Skeletal muscle satellite cell (primary cell): ENCODE data around the gene PCLO. TPM values are rescaled to one million over a fixed set of nuclear protein-coding genes. Genes with fewer than 3 reads are reported as not detected.
"Not testable (repeated sequence)": the region's sequence is repeated elsewhere in the genome, so short reads cannot be mapped to it uniquely, and the experiment has no call there.

ENCODE experiments used
- H3K27me3 ChIP-seq: 2 replicates; pipeline ENCODE4 v1.7.0; 2013; ENCODE audit warnings: low read length; ENCODE audit not compliant: control insufficient read depth, insufficient read depth
- H3K36me3 ChIP-seq: 2 replicates; pipeline ENCODE4 v1.7.0; 2013; ENCODE audit warnings: mild to moderate bottlenecking, control low read depth, low read length; ENCODE audit not compliant: insufficient read depth
- H3K4me1 ChIP-seq: 2 replicates; pipeline ENCODE4 v1.7.0; 2013; ENCODE audit warnings: low read length; ENCODE audit not compliant: control insufficient read depth, insufficient read depth
- H3K4me2 ChIP-seq: 2 replicates; pipeline ENCODE4 v1.7.0; 2013; ENCODE audit warnings: mild to moderate bottlenecking, low read length
- H3K4me3 ChIP-seq: 2 replicates; pipeline ENCODE4 v1.7.0; 2013; ENCODE audit warnings: low read length
- H3K9ac ChIP-seq: 2 replicates; pipeline ENCODE4 v1.7.0; 2013; ENCODE audit warnings: mild to moderate bottlenecking, low read depth, low read length, moderate library complexity
- H3K9me3 ChIP-seq: replicated peaks from 2 replicates; pipeline ENCODE4 v1.7.0; 2013; ENCODE audit warnings: mild to moderate bottlenecking, control low read depth, low read length
- small RNA-seq: library from RNA; depleted of rRNA; stranded (forward); fragments of <200 nt; gene quantifications from one replicate; pipeline ENCODE3, GENCODE V24; 2012

The PCLO gene

GRCh38 chr7:82714883-82715282 lies 447.8 kb downstream of the PCLO start:
- Histone ChIP-seq H3K9me3 (no peaks in the 10 kb centered on the region), H3K4me3 (no peak overlapping the region), H3K9ac (no peak overlapping the region), H3K4me2 (no peak overlapping the region), H3K27me3 (no peaks in the 10 kb centered on the region), H3K4me1 (no peaks in the 10 kb centered on the region), H3K36me3 (no peaks in the 10 kb centered on the region)

DNA sequence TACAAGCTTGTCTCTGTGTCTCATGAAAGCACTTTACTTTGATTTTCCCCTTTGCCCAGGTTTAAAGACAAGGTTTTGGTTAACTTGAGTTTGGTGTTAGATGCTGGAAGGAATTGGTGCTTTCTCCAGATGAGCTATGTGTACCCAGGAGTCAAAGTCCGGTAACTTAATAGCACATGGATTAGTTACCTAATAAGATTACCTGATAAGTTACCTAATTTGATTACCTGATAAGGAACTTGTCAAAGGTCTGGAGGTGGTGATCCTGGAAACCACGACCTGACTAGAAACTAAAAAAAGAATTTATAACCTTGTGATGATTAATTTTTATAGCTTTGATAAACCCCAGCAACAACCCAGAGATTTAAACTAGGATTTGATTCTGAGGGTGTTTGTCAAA lies 449.2 kb downstream of the PCLO start:
- Histone ChIP-seq H3K4me3 (no peak overlapping the region), H3K36me3 (no peaks in the 10 kb centered on the region), H3K4me1 (no peaks in the 10 kb centered on the region), H3K4me2 (no peak overlapping the region), H3K9ac (no peak overlapping the region), H3K9me3 (no peaks in the 10 kb centered on the region), H3K27me3 (peaks cover 4% of the 10 kb centered on the region)

DNA sequence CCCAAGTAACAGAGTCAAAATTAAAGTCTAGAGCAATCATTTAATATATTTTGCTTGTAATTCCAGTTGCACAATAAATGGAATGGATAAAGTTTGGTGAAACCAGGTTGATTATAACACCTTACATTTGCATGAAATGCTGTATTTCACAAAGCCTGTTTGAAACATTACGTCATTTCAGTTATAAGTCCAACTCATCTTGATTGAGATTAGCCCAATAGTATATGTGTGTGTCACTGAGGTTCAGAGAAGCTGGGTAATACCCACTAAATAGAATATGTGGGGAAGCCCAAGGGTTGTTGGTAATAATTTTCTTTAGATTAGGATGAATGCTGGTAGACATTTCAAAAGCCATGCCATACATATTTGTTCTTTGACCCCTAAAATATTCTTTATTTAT lies 456.3 kb downstream of the PCLO start:
- H3K4me2 ChIP-seq, H3K4me1 ChIP-seq, H3K9me3 ChIP-seq, H3K36me3 ChIP-seq, H3K9ac ChIP-seq, H3K4me3 ChIP-seq: not testable (repeated sequence)
- H3K27me3 ChIP-seq: peaks cover 12% of the 10 kb centered on the region

DNA sequence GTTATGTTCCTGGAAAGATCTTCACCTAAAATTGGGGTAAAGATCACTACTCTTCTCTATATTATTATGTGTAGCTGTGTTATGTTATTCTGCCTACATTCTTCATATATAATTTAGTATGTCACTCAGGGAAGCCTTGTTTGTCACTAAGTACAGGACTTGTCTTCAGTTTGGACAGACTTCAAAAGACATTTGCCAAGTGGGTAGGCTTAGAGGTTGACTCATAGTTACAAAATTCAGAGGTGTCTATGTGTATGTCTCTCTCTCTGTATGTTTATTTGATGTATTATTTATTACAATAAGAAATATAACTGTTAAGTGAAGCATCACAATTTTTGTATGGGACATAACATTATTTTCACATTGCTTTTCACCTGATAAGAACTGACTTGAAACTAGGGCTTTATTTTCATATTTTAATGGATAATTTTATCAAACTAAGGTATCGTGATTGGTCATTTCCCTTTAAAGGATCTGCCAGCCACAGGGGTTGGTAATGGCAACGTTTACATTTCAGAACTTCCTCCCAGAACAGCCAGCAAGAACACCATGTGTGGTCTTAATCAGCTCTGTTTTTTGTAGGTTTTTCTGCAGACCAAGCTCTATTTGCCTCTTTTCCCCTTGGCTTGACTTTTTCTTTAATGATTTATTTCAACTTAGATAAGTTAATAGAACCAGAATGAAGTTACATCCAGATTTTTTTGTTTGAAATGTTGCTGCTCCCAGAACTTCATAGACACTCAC lies 457.0 kb downstream of the PCLO start:
- no peak overlapping the region for H3K4me3 ChIP-seq
- no peak overlapping the region for H3K9ac ChIP-seq
- H3K4me2 ChIP-seq: no peak overlapping the region
- H3K4me1 ChIP-seq: no peaks in the 10 kb centered on the region
- no peaks in the 10 kb centered on the region for H3K36me3 ChIP-seq
- no peaks in the 10 kb centered on the region for H3K9me3 ChIP-seq
- H3K27me3 ChIP-seq: peaks cover 12% of the 10 kb centered on the region

- Histone ChIP-seq H3K36me3 (no peaks in the 10 kb centered on the region), H3K9ac (no peak overlapping the region), H3K27me3 (peaks cover 12% of the 10 kb centered on the region), H3K4me3 (no peak overlapping the region), H3K4me2 (no peak overlapping the region), H3K4me1 (no peaks in the 10 kb centered on the region), H3K9me3 (no peaks in the 10 kb centered on the region)
These were observed 458.6 kb downstream of the PCLO start for GRCh38 chr7:82704121-82704520.

Small RNAs within 50 kb of the gene (small RNA-seq; reads per million reads assigned to genes)
- gene RNA5SP235: not detected
